SU-DHL-6 (cell line): Measurements from ENCODE around the gene HIVEP2.

Source experiments
- H2AFZ ChIP-seq: fragments of 200-600 bp; sonication (generic); 2 replicates; pipeline ENCODE4 v1.6.1; 2014; ENCODE audit warnings: low read depth, mild to moderate bottlenecking, moderate library complexity, mixed read lengths, antibody characterized with exemption, low read length; ENCODE audit not compliant: severe bottlenecking
- H3F3A ChIP-seq: fragments of 200-600 bp; shearing (Covaris generic); 2 replicates; pipeline ENCODE4 v1.6.0; 2016; ENCODE audit warnings: antibody characterized with exemption, mild to moderate bottlenecking; ENCODE audit not compliant: insufficient read depth
- H3K27ac ChIP-seq: fragments of 200-600 bp; sonication (generic); 2 replicates; pipeline ENCODE4 v1.5.1; 2016; ENCODE audit warnings: low read depth, mild to moderate bottlenecking, low read length, moderate library complexity, mixed read lengths
- H3K27me3 ChIP-seq: fragments of 200-600 bp; sonication (generic), shearing (Covaris generic); 2 replicates; pipeline ENCODE4 v1.6.0; 2014; ENCODE audit warnings: mild to moderate bottlenecking, low read length
- H3K36me3 ChIP-seq: fragments of 200-600 bp; sonication (generic); 2 replicates; pipeline ENCODE4 v1.6.1; 2014; ENCODE audit warnings: mild to moderate bottlenecking, low read length, mixed read lengths
- H3K4me2 ChIP-seq: fragments of 300-600, 200-600 bp; shearing (Covaris generic), sonication (generic); 2 replicates; pipeline ENCODE4 v1.6.0; 2014; ENCODE audit warnings: low read length, low read depth, mild to moderate bottlenecking; ENCODE audit not compliant: poor library complexity, severe bottlenecking
- H3K4me3 ChIP-seq: fragments of 200-600 bp; sonication (generic); 2 replicates; pipeline ENCODE4 v1.5.1; 2014; ENCODE audit warnings: antibody characterized with exemption, low read length, mild to moderate bottlenecking, mixed read lengths; ENCODE audit not compliant: insufficient read depth, poor library complexity, severe bottlenecking
- H3K79me2 ChIP-seq: fragments of 200-600 bp; sonication (generic); 2 replicates; pipeline ENCODE4 v1.6.1; 2014; ENCODE audit warnings: mild to moderate bottlenecking, low read length, moderate library complexity; ENCODE audit not compliant: insufficient read depth
- H3K9ac ChIP-seq: fragments of 200-600 bp; sonication (generic); 2 replicates; pipeline ENCODE4 v1.7.0; 2014; ENCODE audit warnings: mild to moderate bottlenecking, low read length
- H3K9me2 ChIP-seq: fragments of 200-600 bp; sonication (generic); replicated peaks from 2 replicates; pipeline ENCODE4 v1.6.1; 2014; ENCODE audit warnings: low read length; ENCODE audit not compliant: insufficient read depth
- H3K9me3 ChIP-seq: fragments of 200-600 bp; sonication (generic); 2 replicates; pipeline ENCODE4 v1.6.1; 2014; ENCODE audit warnings: low read length, mixed read lengths; ENCODE audit not compliant: insufficient read depth
- H4K20me1 ChIP-seq: fragments of 200-600 bp; sonication (generic); 2 replicates; pipeline ENCODE4 v1.6.1; 2014; ENCODE audit warnings: low read depth, mild to moderate bottlenecking, antibody characterized with exemption, low read length, moderate library complexity, mixed read lengths
- CTCF ChIP-seq: fragments of 200-600 bp; sonication (generic); IDR thresholded peaks from one replicate; pipeline ENCODE4 v1.5.1; 2017; ENCODE audit warnings: antibody characterized with exemption, mild to moderate bottlenecking, low read length, moderate library complexity; ENCODE audit not compliant: insufficient read depth, poor library complexity, severe bottlenecking
- EZH2phosphoT487 ChIP-seq: fragments of 200-600 bp; sonication (generic), shearing (Covaris generic); conservative IDR thresholded peaks from 2 replicates; pipeline ENCODE4 v1.6.1; 2018; ENCODE audit warnings: mild to moderate bottlenecking, antibody characterized with exemption, low read length, moderate library complexity, mixed read lengths

The HIVEP2 gene

GRCh38 chr6:142966294-142966693 is 21.3 kb upstream of the HIVEP2 start:
- Histone ChIP-seq H3K27ac (no peak overlapping the region), H3K4me3 (no peak overlapping the region), H4K20me1 (no peaks in the 10 kb centered on the region), H3K9ac (no peak overlapping the region), H2AFZ (no peak overlapping the region), H3K4me2 (no peak overlapping the region), H3K27me3 (no peaks in the 10 kb centered on the region), H3K79me2 (no peaks in the 10 kb centered on the region), H3F3A (no peaks in the 10 kb centered on the region), H3K36me3 (no peaks in the 10 kb centered on the region), H3K9me2 (no peaks in the 10 kb centered on the region), H3K9me3 (no peaks in the 10 kb centered on the region)
- no peak for TF ChIP-seq EZH2phosphoT487
- no peak for TF ChIP-seq CTCF

GRCh38 chr6:142965164-142965563 is 20.2 kb upstream of the HIVEP2 start:
- TF ChIP-seq EZH2phosphoT487 (no peak), CTCF (no peak)
- Histone ChIP-seq H3K9me3 (no peaks in the 10 kb centered on the region), H3K27me3 (no peaks in the 10 kb centered on the region), H3K79me2 (no peaks in the 10 kb centered on the region), H3K36me3 (no peaks in the 10 kb centered on the region), H3F3A (no peaks in the 10 kb centered on the region), H2AFZ (no peak overlapping the region), H3K9ac (no peak overlapping the region), H3K4me2 (no peak overlapping the region), H3K4me3 (no peak overlapping the region), H4K20me1 (no peaks in the 10 kb centered on the region), H3K27ac (no peak overlapping the region), H3K9me2 (no peaks in the 10 kb centered on the region)

- Histone ChIP-seq H3K27me3 (no peaks in the 10 kb centered on the region), H3K27ac (no peak overlapping the region)
Observed at GRCh38 chr6:142960098-142960497, 15.1 kb upstream of the HIVEP2 start.

More at GRCh38 chr6:142960098-142960497, 15.1 kb upstream of the HIVEP2 start:
- TF ChIP-seq EZH2phosphoT487 (no peak), CTCF (no peak)
- Histone ChIP-seq H2AFZ (no peak overlapping the region), H3K4me3 (no peak overlapping the region), H3K9me3 (no peaks in the 10 kb centered on the region), H3F3A (no peaks in the 10 kb centered on the region), H3K4me2 (no peak overlapping the region), H3K9ac (no peak overlapping the region), H4K20me1 (no peaks in the 10 kb centered on the region), H3K9me2 (no peaks in the 10 kb centered on the region), H3K79me2 (no peaks in the 10 kb centered on the region), H3K36me3 (no peaks in the 10 kb centered on the region)
